NCI-H748 (cell line): ENCODE data around the gene SLC35F3.

Experiments used
- DNase-seq: peaks from one replicate; lab custom pipeline; 2025; ENCODE audit not compliant: unreplicated experiment; lab: John Stamatoyannopoulos, UW

Gene SLC35F3

DNA sequence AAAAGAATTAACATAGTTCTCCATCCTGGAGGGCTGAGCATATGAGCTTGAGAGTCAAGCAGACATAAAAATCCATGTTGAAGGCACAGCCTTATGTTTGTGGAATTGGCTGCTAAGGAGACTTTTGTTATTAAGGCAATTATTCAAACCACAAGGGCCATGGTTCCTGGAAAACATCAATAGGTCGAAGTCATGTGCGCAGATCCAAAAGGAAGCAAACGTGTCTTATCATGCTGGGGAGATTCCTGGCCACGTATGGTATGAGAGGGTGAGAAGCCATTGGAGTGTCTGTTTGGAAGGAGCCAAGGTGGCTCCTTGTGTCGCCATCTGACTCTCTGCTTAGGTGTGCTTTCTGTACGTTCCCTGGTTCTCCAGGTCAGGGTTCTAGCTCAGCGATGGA lies 406.9 kb downstream of the SLC35F3 start:
- DNase-seq, result no peak

DNA sequence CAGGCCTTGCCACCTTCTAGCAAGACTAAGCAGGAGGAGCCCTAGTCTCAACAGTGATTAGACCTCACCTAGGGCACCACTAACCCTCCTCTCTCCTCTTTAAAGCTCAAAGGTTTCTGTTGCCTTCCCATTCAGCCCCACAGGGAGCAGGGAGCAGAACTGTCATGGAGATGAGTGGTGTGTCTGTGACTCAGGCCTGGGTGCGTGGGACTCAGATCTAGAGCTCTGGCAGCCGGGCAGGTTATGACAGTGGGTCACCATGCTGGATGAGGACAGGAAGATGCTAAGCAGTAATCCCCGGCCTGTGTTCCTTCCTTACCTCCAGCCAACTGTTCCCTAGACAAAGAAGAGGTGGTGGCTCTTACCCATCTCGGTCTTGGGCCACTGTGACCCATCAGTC lies 408.7 kb downstream of the SLC35F3 start:
- DNase-seq, result no peak

DNA sequence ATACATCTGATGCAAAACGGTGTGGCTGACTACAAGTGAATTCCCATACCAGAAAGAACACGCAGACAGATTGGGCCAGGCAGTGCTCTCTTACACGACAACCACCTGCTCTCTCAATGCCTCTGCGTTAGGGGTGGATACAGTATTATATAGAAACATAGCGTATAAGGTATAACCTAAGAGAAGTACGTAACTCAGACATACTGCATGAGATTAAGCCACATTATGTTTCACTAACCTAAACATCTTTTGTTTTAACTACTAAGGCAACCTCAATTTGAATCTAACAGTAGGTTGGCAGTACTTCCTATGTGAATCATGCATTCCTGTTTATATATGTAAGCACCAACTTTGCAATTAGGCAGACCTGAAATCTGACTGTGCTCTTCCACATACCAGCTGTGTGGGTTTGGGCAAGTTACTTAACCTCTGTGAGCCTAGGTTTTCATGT lies 410.6 kb downstream of the SLC35F3 start:
- DNase-seq, result no peak

DNA sequence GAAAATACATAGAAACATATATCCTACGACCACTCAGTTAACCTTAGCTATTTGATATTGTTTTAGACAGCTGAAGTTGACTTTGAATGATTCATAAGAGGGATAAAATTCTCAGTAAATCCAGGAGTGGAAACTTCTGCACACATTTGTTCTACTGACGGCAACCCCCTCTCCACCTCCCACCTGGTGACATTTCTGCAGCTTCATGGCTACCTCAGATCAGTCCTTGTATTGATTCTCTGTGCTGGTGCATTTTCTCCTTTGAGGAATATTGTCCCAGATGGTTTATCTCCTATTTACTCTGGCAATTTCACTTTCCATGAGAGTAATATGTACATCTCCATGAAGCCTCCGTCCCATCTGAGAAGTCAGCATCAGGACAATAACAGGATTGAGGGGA lies 411.1 kb downstream of the SLC35F3 start:
- no peak for DNase-seq

DNA sequence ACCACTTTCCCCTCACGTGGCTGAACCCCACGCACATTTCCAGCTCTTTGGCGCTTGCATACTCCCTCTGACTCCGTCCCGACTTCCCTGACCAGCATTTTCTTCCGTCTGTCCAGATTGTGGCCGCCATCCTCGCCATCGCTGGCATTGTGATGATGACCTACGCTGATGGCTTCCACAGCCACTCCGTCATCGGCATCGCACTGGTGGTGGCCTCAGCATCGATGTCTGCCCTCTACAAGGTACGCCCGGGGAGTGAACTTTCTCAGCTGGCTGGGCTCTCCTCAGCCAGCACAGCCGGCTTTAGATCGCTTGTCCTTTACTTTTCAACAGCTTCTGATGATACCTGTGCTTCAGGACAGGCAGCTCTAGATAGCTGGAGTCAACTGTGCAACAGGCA lies 412.0 kb downstream of the SLC35F3 start:
- DNase-seq, result no peak

DNA sequence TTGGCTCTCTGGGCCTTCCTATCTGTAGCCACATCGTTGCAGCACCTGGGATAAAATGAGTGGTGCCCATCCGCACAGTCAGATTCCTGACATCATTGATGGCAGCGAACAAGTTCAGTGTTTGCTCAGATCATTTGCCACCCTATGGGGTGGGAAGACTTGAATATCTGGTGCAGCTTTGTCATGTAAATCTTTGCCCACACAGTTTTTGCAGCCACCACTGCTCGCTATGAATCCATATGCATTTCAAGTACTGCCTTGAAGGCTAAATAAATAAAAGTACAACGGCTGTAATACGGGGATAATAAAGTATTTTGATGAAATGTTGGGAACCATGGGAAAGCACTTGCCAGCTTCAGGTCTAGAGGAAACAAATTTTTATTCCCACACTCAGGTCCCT lies 412.5 kb downstream of the SLC35F3 start:
- peak; percentile 77 for DNase-seq

DNA sequence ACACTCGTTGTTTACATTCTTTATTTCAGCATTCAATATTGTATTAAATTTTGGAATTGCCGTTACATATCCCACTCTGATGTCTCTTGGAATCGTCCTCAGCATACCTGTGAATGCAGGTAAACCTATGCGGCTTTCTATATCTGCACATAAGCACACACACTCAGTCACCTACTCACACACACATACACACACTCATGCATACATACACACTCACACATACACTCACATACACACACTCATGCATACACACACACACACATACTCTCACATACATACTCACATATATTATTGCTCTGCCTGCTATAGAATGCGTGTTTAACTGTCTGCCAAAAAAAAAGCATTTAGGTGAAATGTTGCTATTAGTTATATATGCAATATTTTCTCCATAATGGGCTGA lies 415.6 kb downstream of the SLC35F3 start:
- no peak for DNase-seq

DNA sequence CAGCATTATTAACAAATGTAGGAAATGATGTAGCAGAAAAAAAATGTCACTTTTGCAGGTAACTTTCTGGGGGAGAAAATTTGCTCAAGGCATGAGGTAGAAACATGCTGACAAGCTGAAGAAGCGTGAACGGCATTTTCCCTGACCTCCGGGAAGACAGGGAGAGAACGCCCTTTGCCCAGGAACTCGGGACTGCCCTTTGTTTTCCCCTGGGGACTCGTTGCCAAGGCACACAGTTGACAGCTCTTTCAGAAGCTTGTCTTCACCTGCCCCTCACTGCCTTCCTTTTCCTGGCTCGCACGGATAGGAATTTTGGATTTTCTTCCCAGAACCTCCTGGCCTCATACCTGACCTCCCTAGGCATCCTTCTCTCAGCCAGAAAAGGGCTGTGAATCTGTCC lies 416.1 kb downstream of the SLC35F3 start:
- DNase-seq, result no peak

DNA sequence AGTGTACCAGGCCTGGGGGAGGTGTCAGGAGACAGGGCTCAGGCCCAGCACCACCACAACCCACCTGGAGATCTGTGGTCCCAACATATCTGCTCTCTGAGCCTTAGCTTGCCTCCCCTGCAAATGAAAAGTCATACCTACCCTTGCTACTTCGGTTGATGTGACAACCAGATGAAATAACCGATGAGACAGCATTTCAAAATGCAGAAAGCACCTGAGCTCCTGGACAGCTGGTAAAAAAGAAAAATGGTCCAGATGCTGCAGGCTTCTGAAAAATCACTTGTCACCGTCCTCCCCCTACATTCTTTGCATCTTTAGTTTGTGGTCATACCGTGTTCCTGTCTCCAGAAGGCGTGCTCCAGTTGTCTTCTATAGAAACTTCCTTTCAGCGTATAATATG lies 416.8 kb downstream of the SLC35F3 start:
- DNase-seq, result no peak

DNA sequence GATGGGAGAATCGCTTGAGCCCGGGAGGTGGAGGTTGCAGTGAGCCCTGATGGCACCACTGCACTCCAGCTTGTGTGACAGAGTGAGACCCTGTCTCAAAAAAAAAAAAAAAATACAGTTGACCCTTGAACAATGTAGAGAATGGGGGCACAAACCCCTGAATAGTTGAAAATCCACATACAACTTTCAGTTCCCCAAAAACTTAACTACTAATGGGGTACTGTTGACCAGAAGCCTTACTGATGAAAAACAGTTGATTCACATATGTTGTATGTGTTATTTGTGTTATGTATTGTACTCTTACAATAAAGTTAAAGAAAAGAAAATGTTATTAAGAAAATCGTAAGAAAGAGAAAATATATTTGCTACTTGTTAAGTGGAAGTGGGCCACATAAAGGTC lies 417.6 kb downstream of the SLC35F3 start:
- no peak for DNase-seq

DNA sequence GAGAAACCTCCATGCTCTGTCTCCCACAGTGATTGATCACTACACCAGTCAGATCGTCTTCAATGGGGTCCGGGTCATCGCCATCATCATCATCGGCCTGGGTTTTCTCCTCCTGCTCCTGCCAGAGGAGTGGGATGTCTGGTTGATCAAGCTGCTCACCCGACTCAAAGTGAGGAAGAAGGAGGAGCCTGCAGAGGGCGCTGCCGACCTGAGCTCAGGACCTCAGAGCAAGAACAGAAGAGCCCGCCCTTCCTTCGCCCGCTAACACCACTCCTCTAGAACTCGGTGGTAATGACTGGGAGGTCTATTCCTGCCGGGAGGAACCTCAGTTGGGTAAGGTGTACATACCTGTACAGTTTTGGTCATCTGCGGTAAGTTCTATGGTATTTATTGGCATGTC lies 418.5 kb downstream of the SLC35F3 start:
- DNase-seq, result peak; percentile 75

DNA sequence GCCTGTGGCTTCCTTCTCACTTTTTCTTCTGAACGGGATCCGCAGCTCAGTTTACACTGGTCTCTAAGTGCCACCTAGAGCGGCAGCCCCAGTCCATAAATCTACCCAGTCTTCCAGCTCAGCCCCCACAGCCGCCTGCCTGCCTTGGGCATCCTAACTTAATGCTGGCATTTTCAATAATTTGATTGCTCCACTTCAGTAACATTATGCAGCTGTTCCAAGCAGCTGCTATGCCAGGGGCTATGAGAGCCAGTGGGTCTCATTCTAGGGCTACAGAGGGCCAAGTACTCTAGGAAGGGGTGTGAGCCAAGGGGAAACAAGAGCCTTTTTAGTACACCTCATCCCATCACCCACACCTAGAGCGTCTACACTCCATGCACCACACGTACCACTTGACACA lies 420.3 kb downstream of the SLC35F3 start:
- DNase-seq, result no peak

DNA sequence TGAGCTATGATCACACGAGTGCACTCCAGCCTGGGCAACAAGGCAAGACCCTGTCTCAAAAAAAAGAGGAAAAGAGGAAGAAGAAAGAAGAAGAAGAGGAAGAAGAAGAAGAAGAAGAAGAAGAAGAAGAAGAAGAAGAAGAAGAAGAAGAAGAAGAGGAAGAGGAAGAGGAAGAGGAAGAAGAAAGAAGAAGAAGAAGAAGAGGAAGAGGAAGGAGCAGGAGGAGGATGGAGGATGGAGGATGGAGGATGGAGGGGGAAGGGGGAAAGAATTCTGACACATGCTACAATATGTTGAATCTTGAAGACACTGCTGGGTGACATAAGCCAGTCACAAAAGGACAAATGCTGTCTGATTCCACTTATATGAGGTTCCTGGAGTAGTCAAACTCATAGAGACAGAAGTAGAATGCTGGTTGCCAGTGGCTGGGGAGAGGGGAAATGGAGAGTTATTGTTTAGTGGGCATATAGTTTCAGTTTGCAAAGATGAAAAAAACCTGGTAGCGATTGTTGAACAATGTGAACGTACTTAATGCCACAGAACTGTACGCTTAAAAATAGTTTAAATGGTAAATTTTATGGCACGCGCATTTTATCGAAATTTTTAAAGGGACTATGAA lies 421.5 kb downstream of the SLC35F3 start:
- DNase-seq, result peak; percentile 2

DNA sequence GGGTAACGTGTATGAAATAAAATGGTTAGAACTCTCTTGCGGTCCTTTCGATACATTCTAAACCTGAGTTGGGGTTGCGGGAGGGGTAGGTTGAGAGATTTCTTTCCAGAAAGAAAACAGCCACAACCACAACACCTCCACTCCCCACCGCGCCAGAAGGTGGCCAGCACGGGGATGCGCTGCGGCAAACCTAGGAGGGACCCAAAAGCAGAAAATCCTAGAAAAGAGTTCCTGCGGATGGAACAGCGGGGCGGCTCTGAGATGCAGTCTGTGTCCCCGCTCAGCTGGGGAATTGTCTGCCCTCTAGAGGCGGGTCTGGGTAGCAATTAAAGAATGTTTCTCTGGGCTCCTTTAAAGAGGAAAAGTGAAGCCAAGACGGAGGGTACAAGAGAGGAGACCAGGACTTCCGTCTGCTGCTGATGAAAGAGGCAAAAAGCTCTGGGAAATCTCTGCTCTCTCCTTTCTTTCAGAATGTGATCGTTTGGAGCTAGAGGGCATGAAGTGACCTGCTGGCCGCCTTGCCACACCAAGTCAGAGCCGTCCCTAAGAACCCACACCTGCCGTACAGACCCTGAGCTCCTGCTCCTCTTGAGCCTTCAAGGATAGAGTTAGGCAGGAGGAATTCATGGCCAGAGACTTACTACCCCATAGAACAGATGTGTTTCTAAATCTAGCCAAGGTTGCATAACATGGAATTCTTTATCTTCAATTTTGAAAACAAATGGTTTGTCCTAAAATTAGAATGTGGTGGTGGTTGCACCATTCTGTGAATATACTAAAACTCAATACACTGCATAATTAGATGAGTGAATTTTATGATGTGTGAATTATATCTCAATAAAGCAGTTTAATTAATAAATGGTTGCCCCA lies 422.3 kb downstream of the SLC35F3 start:
- DNase-seq, result peak; percentile 51

DNA sequence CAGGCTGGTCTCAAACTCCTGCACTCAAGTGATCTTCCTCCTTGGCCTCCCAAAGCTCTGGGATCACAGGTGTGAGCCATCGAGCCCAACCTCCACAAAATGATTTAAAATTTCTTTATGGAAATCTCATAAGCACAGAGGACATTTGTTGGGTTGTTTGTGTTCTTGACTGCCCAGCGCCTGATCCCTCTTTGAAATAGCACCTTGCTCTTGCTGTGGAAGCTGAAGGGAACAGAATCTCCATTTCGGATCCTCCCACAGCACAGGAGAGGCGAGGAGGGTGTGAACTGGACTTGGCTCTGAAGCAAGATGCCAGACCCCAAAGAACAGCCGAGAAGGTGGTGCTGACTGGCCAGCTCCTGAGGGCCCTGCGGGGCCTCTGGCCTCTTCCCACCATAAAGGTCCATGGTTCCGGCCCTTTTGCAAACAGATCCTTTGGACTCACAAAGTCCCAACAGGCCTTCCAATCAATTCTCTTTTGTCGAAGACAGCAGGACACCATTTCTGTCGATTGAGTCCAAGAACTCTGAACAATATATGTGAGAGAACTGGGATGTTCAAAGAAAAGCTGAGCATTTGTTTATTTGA lies 423.2 kb downstream of the SLC35F3 start:
- no peak for DNase-seq

DNA sequence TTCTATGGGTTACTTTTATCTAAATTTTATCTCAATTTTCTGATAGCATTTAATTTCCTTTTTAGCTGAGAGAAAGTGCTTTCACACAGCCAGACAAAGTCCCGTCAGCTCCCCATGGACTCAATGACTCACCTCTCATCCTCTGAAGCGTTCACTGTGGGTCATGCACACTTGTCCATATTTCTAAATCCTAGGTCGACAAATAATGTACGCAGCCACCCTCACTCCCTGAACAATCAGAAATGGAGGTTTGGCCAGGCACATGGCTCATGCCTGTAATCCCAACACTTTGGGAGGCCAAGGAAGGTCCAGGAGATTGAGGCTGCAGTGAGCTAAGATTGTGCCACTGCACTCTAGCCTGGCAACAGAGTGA lies 426.4 kb downstream of the SLC35F3 start:
- no peak for DNase-seq

DNA sequence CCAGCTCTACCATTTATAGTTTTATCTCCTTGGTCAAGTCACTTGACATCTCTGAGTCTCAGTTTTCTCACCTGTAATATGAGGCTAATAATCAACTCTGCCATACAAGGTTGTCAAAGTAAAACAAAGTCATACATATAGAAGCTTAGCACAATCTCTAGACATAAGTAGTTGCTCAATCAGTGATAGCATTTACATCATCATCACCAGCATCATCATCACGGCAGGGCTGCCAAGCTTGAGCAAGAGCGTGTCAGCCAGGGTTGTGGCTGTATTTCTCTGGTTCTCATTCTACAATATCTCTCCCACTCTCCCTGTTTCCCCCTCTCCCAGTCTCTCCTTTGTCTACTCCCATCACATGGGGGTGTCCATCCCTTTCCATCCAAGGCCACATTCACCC lies 427.0 kb downstream of the SLC35F3 start:
- no peak for DNase-seq

DNA sequence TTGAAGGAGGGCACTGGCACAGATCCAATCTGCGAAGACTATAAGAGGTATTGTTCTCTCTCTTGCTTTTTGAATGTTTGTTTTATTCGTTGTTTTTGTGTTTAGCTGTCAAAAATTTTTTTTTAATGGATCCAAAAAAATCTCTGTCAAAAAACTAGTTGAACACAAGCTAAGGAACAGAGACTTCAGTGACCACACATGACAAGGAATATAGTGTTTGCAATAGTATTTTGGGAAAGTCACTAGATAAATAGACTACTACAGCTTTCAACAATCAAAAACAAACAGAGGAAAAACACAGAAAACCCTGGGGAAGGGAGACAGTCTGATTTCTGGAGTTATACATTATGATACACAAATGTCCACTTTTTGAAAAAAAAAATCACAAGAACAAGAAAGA lies 431.9 kb downstream of the SLC35F3 start:
- no peak for DNase-seq

DNA sequence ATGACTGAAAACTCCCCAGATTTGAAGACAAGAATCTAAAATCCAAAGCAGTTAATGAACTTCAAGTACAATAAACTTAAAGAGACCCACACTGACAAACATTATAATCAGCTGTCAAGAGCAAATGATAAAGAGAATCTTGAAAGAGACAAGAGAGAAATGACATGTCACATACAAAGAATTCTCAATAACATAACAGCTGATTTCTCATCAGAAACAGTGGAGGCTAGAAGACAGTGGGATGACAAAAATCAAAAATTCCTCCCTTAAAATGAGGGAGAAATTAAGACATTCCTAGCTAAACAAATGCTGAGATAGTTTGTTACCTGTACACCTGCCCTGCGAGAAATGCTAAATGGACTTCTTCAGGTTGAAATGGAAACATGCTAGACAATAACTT lies 432.8 kb downstream of the SLC35F3 start:
- DNase-seq, result no peak

DNA sequence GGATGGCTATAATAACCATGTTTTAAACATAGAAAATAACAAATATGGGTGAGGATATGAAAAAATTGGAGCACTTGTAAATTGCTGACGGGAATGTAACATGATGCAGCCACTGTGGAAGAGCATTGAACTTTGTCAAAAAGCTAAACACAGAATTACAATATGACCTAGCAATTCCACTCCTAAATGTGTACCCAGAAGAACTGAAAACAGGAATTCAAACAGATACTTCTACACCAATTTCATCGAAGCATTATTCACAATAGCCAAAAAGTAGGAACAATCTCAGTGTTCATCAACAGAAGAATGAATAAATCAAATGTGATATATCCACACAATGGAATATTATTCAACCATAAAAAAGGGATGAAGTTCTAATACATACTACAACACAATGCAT lies 436.1 kb downstream of the SLC35F3 start:
- DNase-seq, result no peak

DNA sequence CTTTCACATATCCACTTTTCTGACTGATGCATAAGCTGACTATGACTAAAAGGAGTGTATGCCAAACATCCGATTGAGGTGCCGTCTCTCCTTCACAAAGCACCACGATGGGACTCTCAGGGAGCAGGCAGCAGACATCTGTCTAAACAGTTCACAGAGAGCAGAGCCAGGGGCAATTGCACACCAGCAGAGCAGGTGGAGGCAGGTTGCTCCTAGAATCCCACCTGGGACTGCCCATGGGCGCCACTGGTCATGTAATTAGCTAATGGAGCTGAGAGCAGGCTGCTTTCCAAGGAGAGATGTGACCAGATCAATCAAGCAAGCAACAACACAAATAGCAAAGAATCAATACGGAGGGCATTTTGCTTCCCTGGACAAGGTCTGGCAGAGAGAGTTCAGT lies 438.3 kb downstream of the SLC35F3 start:
- peak; percentile 27 for DNase-seq

DNA sequence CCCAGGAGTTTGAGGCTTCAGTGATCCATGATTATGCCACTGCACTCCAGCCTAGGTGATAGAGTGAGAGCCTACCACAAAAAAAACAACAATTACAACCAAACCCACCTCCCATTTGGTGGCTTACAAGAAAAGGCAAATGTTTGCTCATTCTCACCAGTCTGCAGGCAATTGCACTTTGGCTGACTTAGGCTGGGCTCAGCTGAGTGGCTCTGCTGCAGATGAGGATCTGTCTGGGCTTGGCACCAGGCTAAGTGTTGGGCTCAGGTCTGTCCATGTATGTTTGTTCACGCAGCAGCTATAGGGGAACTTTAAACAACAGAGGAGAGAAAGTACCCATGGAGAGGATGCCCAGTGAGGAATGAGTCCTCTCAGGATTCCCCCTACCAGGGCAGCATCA lies 440.8 kb downstream of the SLC35F3 start:
- DNase-seq, result no peak
